H1 (cell line): ENCODE results near the gene ECT2L. TPM values are rescaled to one million over a fixed set of nuclear protein-coding genes. Genes with fewer than 3 reads are reported as not detected.

Experiments
- CHD1 ChIP-seq: IDR thresholded peaks from 2 replicates; pipeline ENCODE4 v1.6.1; 2012; ENCODE audit warnings: low read depth, low read length, improper control_type of control experiment
- CHD7 ChIP-seq: fragments of 300-600 bp; sonication (generic); IDR thresholded peaks from 2 replicates; pipeline ENCODE4 v1.7.1; 2012; ENCODE audit warnings: low read length, moderate library complexity, mild to moderate bottlenecking, inconsistent platforms; ENCODE audit not compliant: insufficient replicate concordance
- EP300 ChIP-seq, 2 experiments: IDR thresholded peaks; 1 replicate in 1 of 2; 2 replicates in 1 of 2; pipeline ENCODE4 v1.6.1; 2011 to 2012; ENCODE audit warnings: low read depth in 2 of 2, low read length in 2 of 2, mild to moderate bottlenecking in 2 of 2, borderline replicate concordance in 1 of 2, inconsistent platforms in 1 of 2, moderate library complexity in 1 of 2
- JUN ChIP-seq: IDR thresholded peaks from 2 replicates; pipeline ENCODE4 v1.6.1; 2011; ENCODE audit warnings: low read depth, mild to moderate bottlenecking, improper control_type of control experiment, low read length
- MAX ChIP-seq: IDR thresholded peaks from 2 replicates; pipeline ENCODE4 v1.6.1; 2012; ENCODE audit warnings: inconsistent platforms
- RBBP5 ChIP-seq: IDR thresholded peaks from 2 replicates; pipeline ENCODE4 v1.7.1; 2012; ENCODE audit warnings: low read depth, mild to moderate bottlenecking, inconsistent platforms, low read length, moderate library complexity, borderline replicate concordance
- TBP ChIP-seq: IDR thresholded peaks from 2 replicates; pipeline ENCODE4 v1.6.1; 2011; ENCODE audit warnings: low read depth, low read length, improper control_type of control experiment
- ZNF274 ChIP-seq: IDR thresholded peaks from 2 replicates; pipeline ENCODE4 v1.7.0; 2012; ENCODE audit warnings: low read length, borderline replicate concordance; ENCODE audit errors: extremely low read depth
- polyA plus RNA-seq, 7 experiments: library from polyadenylated mRNA; depleted of rRNA in 3 of 7; stranded (reverse) in 5 of 7; unstranded in 2 of 7; fragments of >200 nt in 5 of 7; fragments of 200-250 nt in 2 of 7; gene quantifications; 1 replicate in 5 of 7; 2 replicates in 1 of 7; 4 replicates in 1 of 7; pipeline versions ENCODE4 v1.2.1 to v1.2.3, GENCODE V29; 2011 to 2013; ENCODE audit warnings: missing spikeins in 2 of 7, mixed read lengths in 2 of 7
- total RNA-seq: library from RNA; stranded (reverse); fragmentation: NEBNext Ultra II Directional; extraction: Animal tissue kit (Norgen Biotek cat#: 25700); gene quantifications from 2 replicates; pipeline ENCODE4 v1.2.1, GENCODE V29; 2021

ECT2L gene
- total and polyA plus RNA-seq, 2 of the 8 experiments (the other 6 are each of a cell fraction or from before 2014, with no cell fraction given), result not detected

GRCh38 chr6:138785980-138786379 is 9.9 kb upstream of the ECT2L start (continued):
- TF ChIP-seq CHD7 (no peak), ZNF274 (no peak), RBBP5 (no peak), JUN (no peak), CHD1 (no peak), MAX (no peak), TBP (no peak), EP300 (IDR thresholded peaks at IDR 0.05; ENCODE audit: borderline replicate concordance in 1 of 2, low read depth in 2 of 2, low read length in 2 of 2) (no peak)
